ENCODE results near the gene NEU4.
"Not testable (repeated sequence)": the region's sequence is repeated elsewhere in the genome, so short reads cannot be mapped to it uniquely, and the experiment has no call there.

Gene NEU4

GRCh38 chr2:241808721-241809382 lies at the start of gene NEU4:
TSS of gene NEU4 (plus strand) at chr2:241809193. CDS start at chr2:241814485, 5,292 bp downstream.
- no peak for DNase-seq (ENCODE audit: low read depth in 2 of 2)

DNA sequence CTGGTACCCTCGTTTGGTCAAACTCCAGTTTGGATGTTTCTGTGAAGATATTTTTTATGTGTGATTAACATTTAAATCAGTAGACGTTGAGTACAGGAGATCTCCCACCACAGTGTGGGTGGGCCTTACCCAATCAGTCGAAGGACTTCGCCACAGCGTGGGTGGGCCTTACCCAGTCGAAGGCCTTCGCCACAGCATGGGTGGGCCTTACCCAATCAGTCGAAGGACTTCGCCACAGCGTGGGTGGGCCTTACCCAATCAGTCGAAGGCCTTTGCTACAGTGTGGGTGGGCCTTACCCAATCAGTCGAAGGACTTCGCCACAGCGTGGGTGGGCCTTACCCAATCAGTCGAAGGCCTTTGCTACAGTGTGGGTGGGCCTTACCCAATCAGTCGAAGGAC lies 49.1 kb upstream of the NEU4 start:
- not testable (repeated sequence) for DNase-seq (ENCODE audit: low read depth in 2 of 2)

DNA sequence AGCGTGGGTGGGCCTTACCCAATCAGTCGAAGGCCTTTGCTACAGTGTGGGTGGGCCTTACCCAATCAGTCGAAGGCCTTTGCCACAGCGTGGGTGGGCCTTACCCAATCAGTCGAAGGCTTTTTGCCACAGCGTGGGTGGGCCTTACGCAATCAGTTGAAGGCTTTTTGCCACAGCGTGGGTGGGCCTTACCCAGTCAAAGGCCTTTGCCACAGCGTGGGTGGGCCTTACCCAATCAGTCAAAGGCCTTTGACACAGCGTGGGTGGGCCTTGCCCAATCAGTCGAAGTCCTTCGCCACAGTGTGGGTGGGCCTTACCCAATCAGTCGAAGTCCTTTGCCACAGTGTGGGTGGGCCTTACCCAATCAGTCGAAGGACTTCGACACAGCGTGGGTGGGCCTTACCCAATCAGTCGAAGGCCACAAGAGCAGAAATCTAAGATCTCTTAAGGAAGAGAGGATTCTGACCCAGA lies 48.7 kb upstream of the NEU4 start:
- DNase-seq (ENCODE audit: low read depth in 2 of 2), result no peak

DNA sequence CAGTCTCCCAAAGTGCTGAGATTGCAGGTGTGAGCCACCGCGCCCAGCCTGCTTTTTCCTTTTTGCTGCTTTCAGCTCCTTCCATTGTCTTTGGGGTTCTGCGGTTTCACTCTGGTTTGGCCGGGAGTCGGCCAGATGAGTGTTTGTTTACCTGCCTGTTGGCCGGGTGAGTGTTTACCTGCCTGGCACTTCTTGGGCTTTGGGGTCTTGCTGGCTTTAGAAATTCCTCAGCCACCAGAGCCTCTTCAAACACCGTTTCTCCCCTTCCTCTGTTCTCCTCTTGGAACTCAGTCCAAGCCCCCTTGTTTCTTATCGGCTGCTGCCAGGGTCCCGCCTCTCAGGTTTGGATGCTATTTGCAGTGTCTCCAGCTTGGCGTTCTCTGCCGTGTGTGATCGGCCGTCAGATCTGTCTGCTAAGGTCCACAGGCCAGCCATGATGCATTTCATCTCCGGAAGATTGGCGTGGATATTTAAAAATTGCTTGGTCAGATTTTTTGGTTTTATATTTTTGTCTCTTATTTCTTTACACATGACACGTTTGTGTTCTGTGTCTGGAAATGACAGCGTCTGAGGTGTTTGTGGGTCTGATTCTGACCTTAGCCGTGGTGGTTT lies 46.6 kb upstream of the NEU4 start:
- no peak for DNase-seq (ENCODE audit: low read depth in 2 of 2)

DNA sequence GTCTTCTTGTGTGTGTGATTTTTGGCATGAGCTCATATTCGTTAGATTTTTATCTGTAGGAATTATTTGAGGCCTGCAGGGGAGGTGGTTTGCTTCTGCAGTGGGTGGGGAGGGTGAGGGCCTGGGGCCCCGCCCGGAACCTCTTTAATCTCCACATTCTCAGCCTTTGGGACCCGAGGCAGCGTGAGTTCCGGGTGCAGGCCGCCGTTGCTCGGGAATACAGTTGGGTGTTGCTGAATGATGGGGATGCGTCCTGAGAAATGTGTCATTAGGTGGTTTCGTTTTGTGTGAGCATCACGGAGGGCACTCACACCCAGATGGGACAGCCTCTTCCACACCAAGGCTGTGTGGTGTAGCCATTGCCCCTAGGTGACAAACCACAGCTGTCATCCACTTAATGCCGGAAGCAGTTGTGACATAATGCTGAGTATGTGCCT lies 46.0 kb upstream of the NEU4 start:
- DNase-seq (ENCODE audit: low read depth in 2 of 2), result no peak

- DNase-seq (ENCODE audit: low read depth in 2 of 2), result no peak
Measured at GRCh38 chr2:241763551-241764274, 45.3 kb upstream of the NEU4 start.

DNA sequence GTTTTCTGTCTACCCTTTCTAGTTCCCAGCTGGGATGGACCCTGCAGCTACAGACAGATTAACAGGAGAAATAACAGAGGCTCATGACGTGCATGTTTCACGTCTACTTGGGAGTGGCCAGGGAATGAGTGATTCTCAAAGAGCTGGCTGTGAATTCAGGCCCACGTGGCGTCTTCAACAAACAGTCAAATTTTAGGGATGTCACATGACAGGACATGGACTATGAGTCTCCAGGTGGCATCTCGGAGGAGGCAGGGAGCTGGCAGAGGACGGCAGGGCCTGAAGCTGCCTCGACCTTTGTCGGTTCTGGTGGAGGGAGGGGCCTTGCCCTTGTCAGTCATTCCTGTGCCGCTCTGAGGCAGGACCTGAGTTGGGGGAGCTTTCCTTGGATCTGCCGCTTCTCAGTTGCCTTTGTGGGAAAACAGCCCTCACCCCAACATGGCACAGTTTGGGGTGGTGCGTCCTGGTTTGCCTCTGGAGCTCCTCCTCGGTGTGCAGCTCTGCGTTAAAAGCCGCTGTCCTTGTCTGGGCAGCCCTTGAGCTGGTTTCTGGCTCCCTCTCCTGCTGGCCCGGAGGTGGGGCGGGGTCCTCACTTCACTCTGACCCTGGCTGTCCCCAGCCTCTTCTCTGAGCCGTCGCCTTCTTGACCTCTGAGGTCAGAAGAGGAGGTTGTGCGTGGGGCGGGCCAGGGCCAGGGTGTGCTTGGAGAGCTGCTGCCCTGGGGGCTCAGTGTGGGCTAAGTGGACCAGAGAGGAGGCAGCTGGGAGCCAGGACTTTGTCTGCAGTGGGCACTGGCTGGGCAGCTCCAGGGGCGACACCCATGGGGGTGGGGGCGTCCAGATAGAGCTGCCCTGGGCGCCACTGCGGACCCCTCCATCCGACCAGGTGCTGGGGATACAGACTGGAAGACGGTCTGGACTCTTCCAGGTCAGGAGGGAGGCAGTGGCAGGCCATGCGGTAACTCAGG lies 44.4 kb upstream of the NEU4 start:
- DNase-seq (ENCODE audit: low read depth in 2 of 2), result no peak

DNA sequence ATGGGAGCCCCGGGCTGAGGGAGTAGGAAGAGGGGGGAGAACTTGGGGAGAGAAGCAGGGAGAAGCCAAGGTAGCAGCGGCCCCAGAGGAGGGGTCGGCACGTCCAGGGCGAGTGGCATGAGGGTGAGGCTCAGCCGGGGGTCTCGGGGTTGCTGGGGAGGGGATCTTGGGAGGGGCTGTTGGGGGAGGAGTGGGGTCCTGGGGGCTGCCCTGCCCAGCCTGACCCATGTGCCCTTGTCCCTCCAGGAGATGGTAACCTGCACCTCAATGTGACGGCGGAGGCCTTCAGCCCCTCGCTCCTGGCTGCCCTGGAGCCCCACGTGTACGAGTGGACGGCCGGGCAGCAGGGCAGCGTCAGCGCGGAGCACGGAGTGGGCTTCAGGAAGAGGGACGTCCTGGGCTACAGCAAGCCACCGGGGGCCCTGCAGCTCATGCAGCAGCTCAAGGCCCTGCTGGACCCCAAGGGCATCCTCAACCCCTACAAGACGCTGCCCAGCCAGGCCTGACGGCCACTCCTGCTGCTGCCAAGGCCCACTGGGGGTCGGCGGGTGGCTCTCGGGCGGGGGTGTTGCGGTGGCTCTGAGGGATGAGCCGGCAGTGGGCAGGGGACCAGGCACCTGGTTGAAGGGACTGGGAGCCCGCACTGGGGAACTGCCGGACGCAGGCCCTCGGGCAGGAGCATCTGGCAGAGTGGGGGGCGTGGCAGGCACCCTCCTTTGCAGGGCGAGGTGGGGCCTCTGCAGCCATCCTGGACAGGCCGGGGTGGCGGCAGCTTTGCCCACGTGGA lies 41.3 kb upstream of the NEU4 start:
- DNase-seq (ENCODE audit: low read depth in 2 of 2), result no peak

GRCh38 chr2:241768251-241768711 lies 40.7 kb upstream of the NEU4 start:
- no peak for DNase-seq (ENCODE audit: low read depth in 2 of 2)

- DNase-seq (ENCODE audit: low read depth in 2 of 2), result no peak
Measured at GRCh38 chr2:241768850-241769249, 40.1 kb upstream of the NEU4 start.

DNA sequence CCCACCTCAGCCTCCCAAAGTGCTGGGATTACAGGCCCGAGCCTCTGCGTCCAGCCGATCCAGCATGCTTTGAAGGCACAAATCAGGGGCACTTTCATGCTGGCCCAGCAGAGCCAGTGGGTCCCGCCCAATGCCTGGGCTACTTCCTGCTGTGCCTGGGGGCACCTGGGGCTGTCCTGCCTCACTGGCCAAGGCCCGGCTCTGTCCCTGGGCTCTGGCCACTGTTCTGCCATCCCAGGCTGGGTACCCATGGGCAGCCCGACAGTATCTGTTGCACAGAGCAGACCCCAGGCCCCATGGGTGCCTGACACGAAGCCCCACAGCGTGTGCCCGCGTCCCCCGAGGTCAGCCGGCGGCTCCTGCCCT lies 39.2 kb upstream of the NEU4 start:
- DNase-seq (ENCODE audit: low read depth in 2 of 2), result no peak

- DNase-seq (ENCODE audit: low read depth in 2 of 2), result no peak
Measured at GRCh38 chr2:241770185-241770935, 38.6 kb upstream of the NEU4 start.

DNA sequence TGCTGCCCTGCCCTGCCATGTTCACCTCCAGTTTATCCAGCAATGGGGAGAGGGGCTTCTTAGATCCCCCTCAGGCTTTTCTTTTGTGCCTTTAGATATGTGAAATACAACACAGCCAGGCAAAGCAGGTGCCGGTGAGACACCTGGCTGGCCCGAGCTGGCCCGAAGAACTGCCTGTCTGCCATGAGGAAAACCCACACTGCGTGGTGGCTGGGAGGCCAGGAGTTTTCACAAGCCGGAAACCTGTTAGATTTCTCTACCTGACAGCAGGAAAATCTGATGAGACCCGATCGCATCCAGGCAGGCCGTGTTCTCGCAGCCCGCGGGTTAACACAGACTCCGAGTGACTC lies 38.1 kb upstream of the NEU4 start:
- DNase-seq (ENCODE audit: low read depth in 2 of 2), result no peak

DNA sequence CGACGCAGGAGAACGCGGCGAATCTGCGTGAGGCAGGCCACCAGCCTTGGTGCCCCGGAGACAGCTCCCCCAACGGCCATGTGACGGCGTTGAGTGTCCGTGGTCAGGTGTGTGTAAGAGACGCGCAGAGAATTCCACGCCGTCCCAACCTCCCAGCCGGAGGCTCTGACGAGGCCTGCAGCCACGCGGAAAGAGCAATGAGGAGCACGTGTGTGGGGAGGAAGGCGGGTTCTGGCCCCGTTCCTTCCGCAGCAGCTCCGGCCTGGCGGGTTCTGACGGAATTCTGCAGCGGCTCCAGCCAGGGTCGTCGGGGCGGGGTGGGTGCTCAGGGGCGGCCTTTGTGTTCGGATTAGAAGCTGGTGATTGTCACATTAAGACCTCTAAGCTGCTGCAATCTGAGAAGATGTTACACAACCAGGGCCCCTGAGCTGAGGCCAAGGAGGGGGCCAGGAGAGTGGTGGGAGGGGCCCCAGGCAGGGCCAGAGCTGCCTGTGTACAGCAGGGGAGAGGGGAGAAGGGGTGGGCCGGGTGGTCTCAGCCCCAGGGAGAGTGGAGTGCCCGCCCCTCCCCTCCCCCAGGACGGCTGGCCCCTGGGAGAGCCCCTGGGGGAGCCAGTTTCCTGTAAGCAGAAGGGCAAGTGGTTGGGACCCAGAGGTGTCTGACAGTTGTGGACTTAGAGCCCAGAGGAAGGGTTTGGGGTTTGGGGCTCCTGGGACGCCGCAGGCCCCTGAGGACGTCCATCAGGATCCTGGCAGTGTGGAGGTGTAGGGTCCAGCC lies 37.5 kb upstream of the NEU4 start:
- no peak for DNase-seq (ENCODE audit: low read depth in 2 of 2)

DNA sequence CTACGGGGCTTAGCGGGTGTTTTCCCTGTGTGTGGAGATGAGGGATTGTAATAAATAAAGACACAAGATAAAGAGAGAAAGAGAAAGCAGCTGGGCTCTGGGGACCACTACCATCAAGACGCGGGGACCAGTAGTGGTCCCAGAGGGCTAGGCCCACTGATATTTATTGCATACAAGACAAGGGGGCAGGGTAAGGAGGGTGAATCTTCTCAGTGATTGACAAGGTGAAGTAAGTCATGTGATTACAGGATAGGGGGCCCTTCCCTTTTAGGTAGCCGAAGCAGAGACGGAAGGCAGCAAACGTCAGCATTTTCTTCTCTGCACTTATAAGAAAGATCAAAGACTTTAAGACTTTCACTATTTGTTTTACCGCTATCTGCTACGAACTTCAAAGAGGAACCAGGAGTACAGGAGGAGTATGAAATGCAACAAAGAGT lies 36.9 kb upstream of the NEU4 start:
- DNase-seq (ENCODE audit: low read depth in 2 of 2), result no peak

GRCh38 chr2:241773511-241774418 lies 35.2 kb upstream of the NEU4 start:
- no peak for DNase-seq (ENCODE audit: low read depth in 2 of 2)

DNA sequence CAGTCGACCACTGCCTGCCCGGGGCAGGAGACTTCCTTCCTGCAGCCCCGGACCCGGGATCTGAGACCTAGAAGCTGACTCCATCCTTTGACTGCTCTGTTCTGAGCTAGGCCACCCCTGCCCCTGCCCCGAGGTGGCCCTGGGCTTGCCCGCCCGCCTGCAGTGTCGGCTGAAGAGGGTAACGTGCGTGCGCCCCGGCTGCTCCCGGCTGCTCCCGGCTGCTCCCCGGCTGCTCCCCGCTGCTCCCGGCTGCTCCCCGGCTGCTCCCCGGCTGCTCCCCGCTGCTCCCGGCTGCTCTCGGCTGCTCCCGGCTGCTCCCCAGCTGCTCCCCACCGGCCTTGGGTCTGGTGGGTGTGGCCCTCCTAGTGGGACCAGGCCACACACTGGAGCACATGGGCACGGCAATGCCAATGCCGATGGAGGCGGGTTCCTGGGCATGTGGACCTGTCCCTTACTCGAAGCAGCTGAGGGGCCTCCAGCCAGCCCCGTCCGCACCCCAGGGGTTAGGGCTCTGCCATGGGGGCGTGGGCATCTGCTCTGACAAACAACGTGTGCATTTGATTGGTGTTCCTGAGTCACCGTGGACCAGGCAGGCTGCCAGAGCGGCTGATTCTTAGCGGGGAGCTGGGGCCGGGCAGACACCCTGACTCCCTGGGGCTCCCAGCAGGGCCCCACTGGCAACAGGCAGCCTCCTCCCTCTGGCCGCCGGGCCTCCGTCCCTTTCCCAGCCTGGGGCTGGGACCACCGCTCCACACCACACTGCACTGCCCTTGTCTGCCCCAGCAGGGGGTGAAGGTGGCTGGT lies 34.4 kb upstream of the NEU4 start:
- no peak for DNase-seq (ENCODE audit: low read depth in 2 of 2)

Data from stimulated activated CD4-positive, alpha-beta T cell treated with anti-CD3 and anti-CD28 coated beads, Interleukin-1b, Interleukin-23, amount 100 ng/mL, for 1 hour (primary cell).